PC-9 (cell line): ENCODE measurements around the gene ADGRL1. TPM values are rescaled to one million over a fixed set of nuclear protein-coding genes. Genes with fewer than 3 reads are reported as not detected.

ENCODE experiments used
- BruUV-seq: library from RNA; stranded (reverse); fragments of 400-500 nt; replicated peaks from 2 replicates; lab custom pipeline; 2021; lab: Mats Ljungman, UMichigan
- CTCF ChIA-PET: fragments of 300-600 bp; sonication (Branson Sonifier 250); formaldehyde crosslinking; loops from one replicate; lab custom pipeline; 2022; ENCODE audit warnings: antibody characterized with exemption; lab: Charles Lee
- POLR2A ChIA-PET: fragments of 300-600 bp; sonication (Branson Sonifier 250); formaldehyde crosslinking; loops from one replicate; lab custom pipeline; 2022; ENCODE audit warnings: antibody characterized with exemption; ENCODE audit not compliant: unreplicated experiment; lab: Charles Lee
- DNase-seq, 2 experiments: peaks; one replicate each; pipeline versions ENCODE4 v3.0.0 to v3.0.0-alpha.2; 2015 to 2022; ENCODE audit warnings: mixed read lengths in 1 of 2
- H2AFZ ChIP-seq: fragments of 200-600 bp; sonication (generic); 2 replicates; pipeline ENCODE4 v1.8.1; 2017; ENCODE audit warnings: antibody characterized with exemption
- H3F3A ChIP-seq: fragments of 200-600 bp; sonication (generic); 2 replicates; pipeline ENCODE4 v1.8.1; 2017; ENCODE audit warnings: antibody characterized with exemption, mild to moderate bottlenecking, low read depth; ENCODE audit not compliant: insufficient read depth
- H3K27ac ChIP-seq: fragments of 200-600 bp; sonication (generic); 2 replicates; pipeline ENCODE4 v1.6.1; 2016; ENCODE audit warnings: mixed run types
- H3K27me3 ChIP-seq: fragments of 200-600 bp; sonication (generic); 2 replicates; pipeline ENCODE4 v1.6.1; 2016; ENCODE audit warnings: low read depth, mixed run types; ENCODE audit not compliant: insufficient read depth
- H3K36me3 ChIP-seq: fragments of 200-600 bp; sonication (generic); 2 replicates; pipeline ENCODE4 v1.6.1; 2016; ENCODE audit warnings: low read depth, mixed run types
- H3K4me1 ChIP-seq: fragments of 200-600 bp; sonication (generic); replicated peaks from 2 replicates; pipeline ENCODE4 v1.6.1; 2016; ENCODE audit warnings: mixed run types; ENCODE audit not compliant: insufficient read depth
- H3K4me2 ChIP-seq: fragments of 200-600 bp; sonication (generic); 2 replicates; pipeline ENCODE4 v1.6.1; 2017; ENCODE audit warnings: mixed run types
- H3K4me3 ChIP-seq: fragments of 200-600 bp; sonication (generic); 2 replicates; pipeline ENCODE4 v1.6.1; 2016; ENCODE audit warnings: mixed run types
- H3K79me2 ChIP-seq: fragments of 200-600 bp; sonication (generic); 2 replicates; pipeline ENCODE4 v1.6.1; 2017; ENCODE audit warnings: low read depth, mixed run types
- H3K9me2 ChIP-seq: fragments of 200-600 bp; sonication (generic); 2 replicates; pipeline ENCODE4 v1.8.1; 2017; ENCODE audit warnings: mild to moderate bottlenecking; ENCODE audit not compliant: insufficient read depth
- H3K9me3 ChIP-seq: fragments of 200-600 bp; sonication (generic); 2 replicates; pipeline ENCODE4 v1.8.1; 2016; ENCODE audit warnings: low read depth; ENCODE audit not compliant: insufficient read depth
- H4K20me1 ChIP-seq: fragments of 200-600 bp; sonication (generic); 2 replicates; pipeline ENCODE4 v1.8.1; 2017; ENCODE audit not compliant: insufficient read depth
- CTCF ChIP-seq: fragments of 200-600 bp; sonication (generic); conservative IDR thresholded peaks from 2 replicates; pipeline ENCODE4 v1.6.1; 2017; ENCODE audit warnings: mixed run types, antibody characterized with exemption, mild to moderate bottlenecking, moderate library complexity
- EZH2 ChIP-seq: fragments of 200-600 bp; sonication (generic); IDR thresholded peaks from 2 replicates; pipeline ENCODE4 v1.8.0; 2017; ENCODE audit warnings: antibody characterized with exemption, low read depth
- intact Hi-C: fragments of 100-400 bp; cut with micrococcal nuclease; formaldehyde crosslinking; loops from one replicate; pipeline ENCODE4 v1.10.0; 2022; ENCODE audit not compliant: unreplicated experiment
- total RNA-seq: library from RNA; stranded (reverse); gene quantifications from 2 replicates; pipeline ENCODE4 v1.2.3, GENCODE V29; 2021

Gene ADGRL1
- total RNA-seq, 1 experiment from 2014 or later: 31.5 TPM

GRCh38 chr19:14111486-14111885, 94.5 kb downstream of the ADGRL1 start:
- intact Hi-C loops: no loop called here
- no peak overlapping the region for H2AFZ ChIP-seq
- POLR2A ChIA-PET: no interaction called here

GRCh38 chr19:14110650-14111049, 95.3 kb downstream of the ADGRL1 start:
- TF ChIP-seq EZH2: no peak
- DNase-seq: no peak
- H4K20me1 ChIP-seq: no peaks in the 10 kb centered on the region
- BruUV-seq: no TSS peak
- H3K4me2 ChIP-seq: no peak overlapping the region
- no peak overlapping the region for H2AFZ ChIP-seq
- no peaks in the 10 kb centered on the region for H3K4me1 ChIP-seq
- no peaks in the 10 kb centered on the region for H3K27me3 ChIP-seq
- H3K4me3 ChIP-seq: no peak overlapping the region
- ChIA-PET CTCF (no interaction called here), POLR2A (no interaction called here)
- H3K27ac ChIP-seq: no peak overlapping the region
- H3K79me2 ChIP-seq: 0 out of 2 replicates have a peak, but pooled peaks cover 5% of the 10 kb centered on the region
- intact Hi-C loops: no loop called here
- no peaks in the 10 kb centered on the region for H3K9me3 ChIP-seq
- peaks cover 23% of the 10 kb centered on the region; the same call in 1 of the 2 replicates for H3F3A ChIP-seq
- no peaks in the 10 kb centered on the region for H3K36me3 ChIP-seq
- H3K9me2 ChIP-seq: no peaks in the 10 kb centered on the region

More at GRCh38 chr19:14111486-14111885, 94.5 kb downstream of the ADGRL1 start:
- Histone ChIP-seq H3K27me3 (no peaks in the 10 kb centered on the region), H3K27ac (no peak overlapping the region), H3K4me1 (peaks cover 2% of the 10 kb centered on the region), H3K9me2 (no peaks in the 10 kb centered on the region), H3K4me2 (no peak overlapping the region), H3F3A (peaks cover 26% of the 10 kb centered on the region; the same call in 1 of the 2 replicates), H3K9me3 (no peaks in the 10 kb centered on the region), H4K20me1 (no peaks in the 10 kb centered on the region), H3K79me2 (peaks cover 13% of the 10 kb centered on the region), H3K36me3 (no peaks in the 10 kb centered on the region), H3K4me3 (no peak overlapping the region)
- no peak for DNase-seq
- no TSS peak for BruUV-seq
- CTCF ChIA-PET: no interaction called here
- TF ChIP-seq EZH2 (no peak), CTCF (no peak)

GRCh38 chr19:14107581-14108461, 98.1 kb downstream of the ADGRL1 start:
- intact Hi-C loops: no loop called here
- Histone ChIP-seq H3K4me2 (no peak overlapping the region), H2AFZ (no peak overlapping the region), H3K27me3 (no peaks in the 10 kb centered on the region), H4K20me1 (no peaks in the 10 kb centered on the region), H3K36me3 (no peaks in the 10 kb centered on the region), H3F3A (peaks cover 27% of the 10 kb centered on the region; the same call in 1 of the 2 replicates), H3K4me3 (no peak overlapping the region), H3K4me1 (peaks cover 3% of the 10 kb centered on the region), H3K79me2 (no peaks in the 10 kb centered on the region), H3K9me3 (no peaks in the 10 kb centered on the region), H3K27ac (no peak overlapping the region), H3K9me2 (no peaks in the 10 kb centered on the region)
- BruUV-seq: no TSS peak
- POLR2A ChIA-PET: interaction anchor here (0.6 kb wide), 1 partner anchor 22 kb away, joined by 3 read pairs; no protein-coding TSS in a partner anchor
- DNase-seq: no peak
- CTCF ChIA-PET: interaction anchor here (0.6 kb wide), 1 partner anchor 52 kb away, joined by 3 read pairs; no protein-coding TSS in a partner anchor
- TF ChIP-seq EZH2 (no peak), CTCF (no peak)
